Activated CD8-positive, alpha-beta memory T cell treated with anti-CD3 and anti-CD28 coated beads for 36 hours (primary cell): ENCODE data around the gene CORO2B. TPM values are rescaled to one million over a fixed set of nuclear protein-coding genes. Genes with fewer than 3 reads are reported as not detected.
"Not testable (repeated sequence)": the region's sequence is repeated elsewhere in the genome, so short reads cannot be mapped to it uniquely, and the experiment has no call there.

Experiments used
- CTCF ChIA-PET: fragments of 350-600 bp; sonication (Branson Sonifier 250); formaldehyde crosslinking; loops from one replicate; lab custom pipeline; 2021; ENCODE audit warnings: antibody characterized with exemption; lab: Charles Lee
- POLR2A ChIA-PET: fragments of 350-600 bp; sonication (Branson Sonifier 250); formaldehyde crosslinking; loops from one replicate; lab custom pipeline; 2021; ENCODE audit warnings: antibody characterized with exemption; lab: Charles Lee
- total RNA-seq, 2 experiments: library from RNA; stranded (reverse); gene quantifications; one replicate each; pipeline ENCODE4 v1.2.3, GENCODE V29; 2021

Gene CORO2B
- total RNA-seq, 2 experiments from 2014 or later: 0.08 TPM; not detected in 1

GRCh38 chr15:68672251-68672650 lies 93.5 kb downstream of the CORO2B start:
- CTCF ChIA-PET: interaction anchor here (1.0 to 5.9 kb wide), 4 partner anchors 9 to 122 kb away, joined by 3 to 71 read pairs (median 3); no protein-coding TSS in a partner anchor
- POLR2A ChIA-PET: no interaction called here

GRCh38 chr15:68672781-68673205 lies 94.0 kb downstream of the CORO2B start:
- POLR2A ChIA-PET: no interaction called here
- CTCF ChIA-PET: interaction anchor here (1.2 to 5.9 kb wide), 4 partner anchors 17 to 123 kb away, joined by 3 to 71 read pairs (median 8); no protein-coding TSS in a partner anchor

- ChIA-PET CTCF (interaction anchor here (1.0 to 5.9 kb wide), 6 partner anchors 10 to 200 kb away, joined by 3 to 71 read pairs (median 6); no protein-coding TSS in a partner anchor), POLR2A (no interaction called here)
Observed at GRCh38 chr15:68674975-68675374, 96.2 kb downstream of the CORO2B start.

- POLR2A ChIA-PET: no interaction called here
- CTCF ChIA-PET: interaction anchor here (1.0 to 5.9 kb wide), 3 partner anchors 11 to 126 kb away, joined by 3 to 71 read pairs (median 3); no protein-coding TSS in a partner anchor
Observed at GRCh38 chr15:68676011-68676605, 97.3 kb downstream of the CORO2B start.

GRCh38 chr15:68676926-68677325 lies 98.1 kb downstream of the CORO2B start:
- CTCF ChIA-PET: interaction anchor here (0.7 kb wide), 1 partner anchor 127 kb away, joined by 3 read pairs; no protein-coding TSS in a partner anchor
- POLR2A ChIA-PET: interaction anchor here (0.5 kb wide), 1 partner anchor 9 kb away, joined by 8 read pairs; no protein-coding TSS in a partner anchor

- ChIA-PET CTCF (no interaction called here), POLR2A (no interaction called here)
Observed at GRCh38 chr15:68677996-68678395, 99.2 kb downstream of the CORO2B start.

DNA sequence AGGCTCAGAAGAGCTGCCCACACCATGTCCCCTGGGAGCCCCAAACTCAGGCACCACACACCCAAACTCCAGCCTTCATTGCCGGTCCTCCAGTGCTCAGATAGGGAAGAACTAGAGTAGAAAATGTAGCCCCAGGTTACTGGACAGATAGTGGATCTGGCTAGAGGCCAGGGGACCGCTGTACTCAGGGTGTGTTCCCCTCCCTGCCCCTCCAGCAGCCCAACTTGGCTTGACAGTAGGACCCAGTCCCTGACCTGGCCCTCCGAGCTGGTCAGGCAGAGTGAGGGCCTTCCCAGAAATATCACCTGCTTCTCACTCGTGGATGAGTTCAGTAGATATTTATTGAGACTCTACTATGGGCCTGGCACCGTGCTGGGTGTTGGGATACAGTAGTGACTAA lies 100.0 kb downstream of the CORO2B start:
- ChIA-PET POLR2A (no interaction called here), CTCF (no interaction called here)

- POLR2A ChIA-PET: no interaction called here
Observed at GRCh38 chr15:68679161-68679560, 100.4 kb downstream of the CORO2B start.

DNA sequence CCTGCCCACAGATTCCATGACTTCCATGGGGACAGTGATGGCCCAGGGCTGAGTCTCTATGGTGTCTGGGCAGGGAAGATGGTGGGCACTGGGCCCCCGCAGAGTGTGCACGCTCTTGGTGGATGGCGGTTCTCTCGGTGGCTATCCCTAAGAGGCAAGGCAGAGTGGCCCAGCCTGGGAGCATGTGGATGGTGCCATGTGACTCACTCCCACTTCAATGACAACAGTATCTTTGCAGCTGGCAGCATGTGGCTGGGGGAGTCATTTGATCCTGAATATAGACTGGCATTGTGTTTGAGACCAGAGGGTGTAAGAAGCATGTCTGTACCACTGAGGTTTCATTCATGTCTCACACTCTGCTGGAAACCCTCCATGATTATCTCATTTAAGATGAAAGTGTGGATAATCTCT lies 101.2 kb downstream of the CORO2B start:
- ChIA-PET POLR2A (no interaction called here), CTCF (no interaction called here)

More at GRCh38 chr15:68679161-68679560, 100.4 kb downstream of the CORO2B start:
- CTCF ChIA-PET: no interaction called here

GRCh38 chr15:68680756-68681155 lies 102.0 kb downstream of the CORO2B start:
- POLR2A ChIA-PET, CTCF ChIA-PET: not testable (repeated sequence)

- ChIA-PET CTCF (interaction anchor here (0.6 kb wide), 1 partner anchor 54 kb away, joined by 4 read pairs; no protein-coding TSS in a partner anchor), POLR2A (no interaction called here)
Observed at GRCh38 chr15:68681836-68682235, 103.0 kb downstream of the CORO2B start.

DNA sequence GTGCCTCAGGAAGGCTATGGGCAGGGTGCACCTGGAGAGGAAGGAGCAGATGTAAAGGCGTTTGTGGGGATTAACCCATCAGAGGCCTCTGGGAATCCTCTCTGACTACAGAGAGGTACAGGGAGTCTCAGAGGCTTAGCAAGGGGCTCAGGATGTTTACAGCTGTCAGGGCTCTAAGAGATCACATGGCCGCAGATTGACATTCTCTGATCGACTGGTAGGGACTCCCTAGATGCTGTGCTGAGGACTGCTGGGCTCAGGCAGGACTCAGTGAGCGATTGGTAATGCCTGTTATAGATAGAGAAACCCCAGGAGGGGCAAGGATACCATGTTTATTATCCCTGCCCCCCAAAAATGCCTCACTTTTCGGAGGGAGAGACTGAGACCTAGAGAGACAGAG lies 103.5 kb downstream of the CORO2B start:
- ChIA-PET POLR2A (no interaction called here), CTCF (interaction anchor here (0.6 kb wide), 1 partner anchor 811 kb away, joined by 4 read pairs; no protein-coding TSS in a partner anchor)

- POLR2A ChIA-PET: no interaction called here
- CTCF ChIA-PET: interaction anchor here (0.6 kb wide), 1 partner anchor 811 kb away, joined by 4 read pairs; no protein-coding TSS in a partner anchor
Observed at GRCh38 chr15:68683026-68683425, 104.2 kb downstream of the CORO2B start.

GRCh38 chr15:68683551-68683950 lies 104.8 kb downstream of the CORO2B start:
- ChIA-PET CTCF (no interaction called here), POLR2A (no interaction called here)

DNA sequence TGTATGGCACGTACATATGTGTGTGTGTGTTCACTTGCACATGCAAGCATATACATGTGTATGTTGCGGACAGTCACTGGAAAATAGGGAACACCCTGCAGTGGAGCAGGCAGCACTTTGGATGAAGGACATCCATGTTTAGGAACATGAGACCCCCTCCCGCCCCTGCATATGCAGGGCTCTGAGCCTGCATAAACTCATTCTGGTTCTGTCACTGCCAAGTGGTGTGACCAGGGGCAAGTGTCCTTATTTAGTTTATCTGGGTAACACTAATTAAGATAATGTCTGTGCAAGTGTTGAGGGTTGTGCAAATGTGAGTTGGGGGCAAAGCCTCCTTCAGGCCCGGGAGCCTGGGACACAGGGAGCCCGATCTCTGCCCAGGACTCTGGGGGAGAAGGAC lies 105.7 kb downstream of the CORO2B start:
- POLR2A ChIA-PET: no interaction called here
- CTCF ChIA-PET: no interaction called here

- CTCF ChIA-PET: no interaction called here
- POLR2A ChIA-PET: no interaction called here
Observed at GRCh38 chr15:68687136-68687735, 108.4 kb downstream of the CORO2B start.

GRCh38 chr15:68691705-68692104 lies 112.9 kb downstream of the CORO2B start:
- ChIA-PET CTCF (no interaction called here), POLR2A (no interaction called here)

GRCh38 chr15:68693071-68693470 lies 114.3 kb downstream of the CORO2B start:
- ChIA-PET POLR2A (no interaction called here), CTCF (no interaction called here)

DNA sequence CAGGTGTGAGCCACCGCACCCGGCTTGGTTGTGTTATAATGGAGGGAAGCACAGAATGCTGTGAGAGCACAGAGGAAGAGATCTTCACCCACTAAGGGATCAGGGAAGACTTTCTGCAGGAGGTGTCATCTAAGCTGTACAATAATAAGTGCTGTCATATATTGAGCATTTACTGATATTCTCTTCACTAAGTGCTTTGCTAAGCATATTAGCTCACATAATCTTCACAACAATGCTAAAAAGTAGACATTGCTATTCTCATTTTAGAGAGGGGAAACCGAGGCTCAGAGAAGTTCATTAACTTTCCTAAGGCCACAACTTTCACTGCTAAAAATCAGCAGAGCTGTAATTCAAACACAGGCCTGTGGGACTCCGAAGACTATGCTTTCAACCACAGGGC lies 115.3 kb downstream of the CORO2B start:
- ChIA-PET CTCF (interaction anchor here (0.8 kb wide), 1 partner anchor 182 kb away, joined by 3 read pairs; no protein-coding TSS in a partner anchor), POLR2A (no interaction called here)

- ChIA-PET POLR2A (no interaction called here), CTCF (no interaction called here)
Observed at GRCh38 chr15:68695061-68695595, 116.3 kb downstream of the CORO2B start.
